WI38 (cell line): ENCODE results near the gene WDR6.
A peak's percentile ranks its signal among the peaks of the same experiment; 100 is the strongest.

Source experiments
- H3K4me3 ChIP-seq: 2 replicates; pipeline ENCODE4 v1.5.1; 2011; ENCODE audit warnings: low read depth, mild to moderate bottlenecking, control low read depth, low read length
- TF ChIP-seq, protein P1 (sequence below): IDR thresholded peaks from 2 replicates; pipeline ENCODE4 v1.5.1; 2012; ENCODE audit warnings: low read depth, mild to moderate bottlenecking, control low read depth, low read length

Gene WDR6

DNA sequence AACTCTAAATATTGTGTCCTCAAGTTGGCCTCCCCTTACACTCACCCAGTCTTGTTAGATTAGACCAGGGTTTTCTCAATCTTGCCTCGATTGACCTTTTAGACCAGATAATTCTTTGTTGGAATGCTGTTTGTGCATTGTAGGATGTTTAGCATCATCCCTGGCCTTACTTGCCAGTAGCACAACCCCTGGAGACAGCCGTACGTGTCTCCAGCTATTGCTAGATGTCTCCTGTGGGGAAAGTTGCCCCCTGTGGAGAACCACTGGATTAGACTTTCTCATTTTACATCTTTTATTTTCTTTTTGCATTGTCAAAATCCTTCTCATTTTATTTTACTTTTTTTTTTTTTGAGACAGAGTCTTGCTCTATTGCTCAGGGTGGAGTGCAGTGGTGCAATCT lies 2.2 kb downstream of the WDR6 start:
- TF ChIP-seq, protein P1, sequence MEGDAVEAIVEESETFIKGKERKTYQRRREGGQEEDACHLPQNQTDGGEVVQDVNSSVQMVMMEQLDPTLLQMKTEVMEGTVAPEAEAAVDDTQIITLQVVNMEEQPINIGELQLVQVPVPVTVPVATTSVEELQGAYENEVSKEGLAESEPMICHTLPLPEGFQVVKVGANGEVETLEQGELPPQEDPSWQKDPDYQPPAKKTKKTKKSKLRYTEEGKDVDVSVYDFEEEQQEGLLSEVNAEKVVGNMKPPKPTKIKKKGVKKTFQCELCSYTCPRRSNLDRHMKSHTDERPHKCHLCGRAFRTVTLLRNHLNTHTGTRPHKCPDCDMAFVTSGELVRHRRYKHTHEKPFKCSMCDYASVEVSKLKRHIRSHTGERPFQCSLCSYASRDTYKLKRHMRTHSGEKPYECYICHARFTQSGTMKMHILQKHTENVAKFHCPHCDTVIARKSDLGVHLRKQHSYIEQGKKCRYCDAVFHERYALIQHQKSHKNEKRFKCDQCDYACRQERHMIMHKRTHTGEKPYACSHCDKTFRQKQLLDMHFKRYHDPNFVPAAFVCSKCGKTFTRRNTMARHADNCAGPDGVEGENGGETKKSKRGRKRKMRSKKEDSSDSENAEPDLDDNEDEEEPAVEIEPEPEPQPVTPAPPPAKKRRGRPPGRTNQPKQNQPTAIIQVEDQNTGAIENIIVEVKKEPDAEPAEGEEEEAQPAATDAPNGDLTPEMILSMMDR, result no peak
- H3K4me3 ChIP-seq, result no peak overlapping the region

DNA sequence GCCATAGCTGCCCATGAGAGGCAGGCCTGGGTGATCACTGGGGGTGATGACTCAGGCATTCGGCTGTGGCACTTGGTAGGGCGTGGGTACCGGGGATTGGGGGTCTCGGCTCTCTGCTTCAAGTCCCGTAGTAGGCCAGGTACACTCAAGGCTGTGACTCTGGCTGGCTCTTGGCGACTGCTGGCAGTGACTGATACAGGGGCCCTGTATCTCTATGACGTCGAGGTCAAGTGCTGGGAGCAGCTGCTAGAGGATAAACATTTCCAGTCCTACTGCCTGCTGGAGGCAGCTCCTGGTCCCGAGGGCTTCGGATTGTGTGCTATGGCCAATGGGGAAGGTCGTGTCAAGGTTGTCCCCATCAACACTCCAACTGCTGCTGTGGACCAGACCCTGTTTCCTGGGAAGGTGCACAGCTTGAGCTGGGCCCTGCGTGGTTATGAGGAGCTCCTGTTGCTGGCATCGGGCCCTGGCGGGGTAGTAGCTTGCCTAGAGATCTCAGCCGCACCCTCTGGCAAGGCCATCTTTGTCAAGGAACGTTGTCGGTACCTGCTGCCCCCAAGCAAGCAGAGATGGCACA lies 5.3 kb downstream of the WDR6 start:
- TF ChIP-seq, protein P1, result no peak

DNA sequence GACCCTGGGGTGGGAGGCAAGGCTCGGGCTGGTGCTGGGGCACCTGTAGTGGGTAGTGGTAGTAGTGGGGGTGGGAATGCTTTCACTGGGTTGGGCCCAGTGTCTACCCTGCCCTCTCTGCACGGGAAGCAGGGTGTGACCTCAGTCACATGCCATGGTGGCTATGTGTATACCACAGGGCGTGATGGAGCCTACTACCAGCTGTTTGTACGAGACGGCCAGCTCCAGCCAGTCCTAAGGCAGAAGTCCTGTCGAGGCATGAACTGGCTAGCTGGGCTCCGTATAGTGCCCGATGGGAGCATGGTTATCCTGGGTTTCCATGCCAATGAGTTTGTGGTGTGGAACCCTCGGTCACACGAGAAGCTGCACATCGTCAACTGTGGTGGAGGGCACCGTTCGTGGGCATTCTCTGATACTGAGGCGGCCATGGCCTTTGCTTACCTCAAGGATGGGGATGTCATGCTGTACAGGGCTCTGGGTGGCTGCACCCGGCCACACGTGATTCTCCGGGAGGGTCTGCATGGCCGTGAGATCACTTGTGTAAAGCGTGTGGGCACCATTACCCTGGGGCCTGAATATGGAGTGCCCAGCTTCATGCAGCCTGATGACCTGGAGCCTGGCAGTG lies 6.0 kb downstream of the WDR6 start:
- TF ChIP-seq, protein P1, result no peak
- no peak overlapping the region for H3K4me3 ChIP-seq

More for the DNA sequence above, 5.3 kb downstream of the WDR6 start:
- no peak overlapping the region for H3K4me3 ChIP-seq

DNA sequence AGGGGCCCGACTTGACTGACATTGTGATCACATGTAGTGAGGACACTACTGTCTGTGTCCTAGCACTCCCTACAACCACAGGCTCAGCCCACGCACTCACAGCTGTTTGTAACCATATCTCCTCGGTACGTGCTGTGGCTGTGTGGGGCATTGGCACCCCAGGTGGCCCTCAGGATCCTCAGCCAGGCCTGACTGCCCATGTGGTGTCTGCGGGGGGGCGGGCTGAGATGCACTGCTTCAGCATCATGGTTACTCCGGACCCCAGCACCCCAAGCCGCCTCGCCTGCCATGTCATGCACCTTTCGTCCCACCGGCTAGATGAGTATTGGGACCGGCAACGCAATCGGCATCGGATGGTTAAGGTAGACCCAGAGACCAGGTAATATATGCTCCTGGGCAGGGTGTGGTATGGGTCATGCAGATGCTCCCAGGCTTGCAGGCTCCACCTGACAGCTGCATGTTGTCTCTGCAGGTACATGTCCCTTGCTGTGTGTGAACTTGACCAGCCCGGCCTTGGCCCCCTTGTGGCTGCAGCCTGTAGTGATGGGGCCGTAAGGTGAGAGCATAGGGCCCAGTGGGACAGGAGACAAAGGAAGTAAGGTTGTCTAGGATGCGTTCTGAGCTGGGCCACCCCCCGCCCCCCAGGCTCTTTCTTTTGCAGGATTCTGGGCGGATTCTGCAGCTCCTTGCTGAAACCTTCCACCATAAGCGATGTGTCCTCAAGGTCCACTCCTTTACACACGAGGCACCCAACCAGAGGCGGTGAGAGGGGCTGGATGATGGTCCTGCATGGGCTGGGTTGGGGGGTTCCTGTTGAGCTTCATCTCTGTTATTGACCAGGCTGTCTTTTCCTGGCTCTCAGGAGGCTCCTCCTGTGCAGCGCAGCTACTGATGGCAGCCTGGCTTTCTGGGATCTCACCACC lies 6.8 kb downstream of the WDR6 start:
- TF ChIP-seq, protein P1, result peak; percentile 72
- no peak overlapping the region for H3K4me3 ChIP-seq

DNA sequence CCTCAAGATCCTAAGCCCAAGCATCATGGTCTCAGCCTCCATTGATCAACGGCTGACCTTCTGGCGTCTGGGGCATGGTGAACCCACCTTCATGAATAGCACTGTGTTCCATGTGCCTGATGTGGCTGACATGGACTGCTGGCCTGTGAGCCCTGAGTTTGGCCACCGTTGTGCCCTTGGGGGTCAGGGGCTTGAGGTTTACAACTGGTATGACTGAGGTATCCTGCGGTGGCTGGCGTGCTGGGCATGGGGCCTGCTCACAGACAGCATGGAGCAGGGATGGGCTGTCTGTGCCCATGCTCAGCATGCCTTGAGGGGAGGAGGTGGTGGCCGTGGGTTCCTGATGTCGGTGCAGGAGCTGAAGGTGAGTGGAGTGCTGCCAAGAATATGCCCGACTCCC lies 7.9 kb downstream of the WDR6 start:
- TF ChIP-seq, protein P1, result no peak
- no peak overlapping the region for H3K4me3 ChIP-seq

DNA sequence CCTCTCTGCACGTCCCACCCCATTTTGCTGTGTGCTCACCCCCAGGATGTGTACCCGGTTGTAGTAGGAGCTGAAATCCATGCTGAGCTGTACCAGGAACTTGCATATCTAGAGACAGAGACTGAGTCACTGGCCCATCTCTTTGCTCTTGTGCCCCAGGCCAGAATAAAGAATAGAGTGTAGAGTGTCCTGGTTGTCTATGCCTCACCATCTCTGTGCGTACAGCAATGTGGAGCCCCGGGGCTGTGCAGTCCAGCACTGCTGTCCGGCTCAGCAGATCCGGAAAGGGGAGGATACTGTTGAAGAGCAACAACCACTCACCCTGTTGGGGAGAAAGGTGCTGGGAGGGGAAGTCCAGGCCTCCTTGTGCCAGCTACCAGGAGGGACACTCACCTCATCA lies 8.6 kb downstream of the WDR6 start:
- TF ChIP-seq, protein P1, result no peak
- H3K4me3 ChIP-seq, result no peak overlapping the region
